ENCODE measurements around the gene ZDHHC14. TPM values are rescaled to one million over a fixed set of nuclear protein-coding genes. Genes with fewer than 3 reads are reported as not detected.

Gene ZDHHC14
- total and polyA plus RNA-seq, 7 donors = 2.4 to 12.6 (median 9.6) TPM

GRCh38 chr6:157620944-157621343 is 240.0 kb downstream of the ZDHHC14 start:
- no peaks in the 10 kb centered on the region for H3K9me3 ChIP-seq
- H3K27ac ChIP-seq = no peak overlapping the region
- H3K27me3 ChIP-seq = no peaks in the 10 kb centered on the region
- TF ChIP-seq POLR2AphosphoS5 (IDR thresholded peaks at IDR 0.05) (no peak), EP300 (IDR thresholded peaks at IDR 0.05) (no peak), POLR2A (IDR thresholded peaks at IDR 0.05) (no peak), CTCF (IDR thresholded peaks at IDR 0.05) (no peak)
- H3K4me1 ChIP-seq = no peaks in the 10 kb centered on the region
- WGBS, 2 donors = 43 to 80% methylated on average over 3 of the region's 3 CpGs
- no peak overlapping the region for H3K4me3 ChIP-seq
- intact Hi-C loops (cut with DNase I) = no loop called here
- H3K36me3 ChIP-seq = no peaks in the 10 kb centered on the region
- no peak for DNase-seq

- no peaks in the 10 kb centered on the region for H3K36me3 ChIP-seq
- no peaks in the 10 kb centered on the region for H3K9me3 ChIP-seq
- DNase-seq = no peak
- H3K4me1 ChIP-seq = no peaks in the 10 kb centered on the region
- intact Hi-C loops (cut with DNase I) = no loop called here
- no peaks in the 10 kb centered on the region for H3K27me3 ChIP-seq
- TF ChIP-seq POLR2A (IDR thresholded peaks at IDR 0.05) (no peak), EP300 (IDR thresholded peaks at IDR 0.05) (no peak), POLR2AphosphoS5 (IDR thresholded peaks at IDR 0.05) (no peak), CTCF (IDR thresholded peaks at IDR 0.05) (no peak)
- H3K4me3 ChIP-seq = no peak overlapping the region
- 75 to 87% methylated on average over 6 of the region's 6 CpGs for WGBS, 2 donors
- H3K27ac ChIP-seq = no peak overlapping the region
These were observed 240.4 kb downstream of the ZDHHC14 start for GRCh38 chr6:157621406-157621805.

- Histone ChIP-seq H3K4me3 (no peak overlapping the region), H3K27ac (no peak overlapping the region), H3K36me3 (no peaks in the 10 kb centered on the region), H3K27me3 (no peaks in the 10 kb centered on the region), H3K4me1 (no peaks in the 10 kb centered on the region), H3K9me3 (no peaks in the 10 kb centered on the region)
- 95 to 97% methylated on average over 3 of the region's 3 CpGs for WGBS, 2 donors
- intact Hi-C loops (cut with DNase I) = no loop called here
- no peak for DNase-seq
- TF ChIP-seq CTCF (IDR thresholded peaks at IDR 0.05) = no peak
- TF ChIP-seq EP300 (IDR thresholded peaks at IDR 0.05) = no peak
- TF ChIP-seq POLR2A (IDR thresholded peaks at IDR 0.05) = no peak
- TF ChIP-seq POLR2AphosphoS5 (IDR thresholded peaks at IDR 0.05) = no peak
These were observed 241.4 kb downstream of the ZDHHC14 start for GRCh38 chr6:157622427-157622826.

- no peaks in the 10 kb centered on the region for H3K4me1 ChIP-seq
- WGBS, 2 donors = 91 to 92% methylated on average over 7 of the region's 7 CpGs
- no peak for TF ChIP-seq EP300 (IDR thresholded peaks at IDR 0.05)
- no peak for TF ChIP-seq POLR2AphosphoS5 (IDR thresholded peaks at IDR 0.05)
- TF ChIP-seq CTCF (IDR thresholded peaks at IDR 0.05) = no peak
- no peak for TF ChIP-seq POLR2A (IDR thresholded peaks at IDR 0.05)
- no peak overlapping the region for H3K27ac ChIP-seq
- intact Hi-C loops (cut with DNase I) = no loop called here
- no peaks in the 10 kb centered on the region for H3K9me3 ChIP-seq
- H3K36me3 ChIP-seq = no peaks in the 10 kb centered on the region
- H3K4me3 ChIP-seq = no peak overlapping the region
- H3K27me3 ChIP-seq = no peaks in the 10 kb centered on the region
- no peak for DNase-seq
These were observed 244.1 kb downstream of the ZDHHC14 start for GRCh38 chr6:157625111-157625510.

GRCh38 chr6:157625764-157626163 is 244.8 kb downstream of the ZDHHC14 start:
- intact Hi-C loops (cut with DNase I) = no loop called here
- Histone ChIP-seq H3K9me3 (no peaks in the 10 kb centered on the region), H3K36me3 (no peaks in the 10 kb centered on the region), H3K4me1 (no peaks in the 10 kb centered on the region), H3K27ac (no peak overlapping the region), H3K27me3 (no peaks in the 10 kb centered on the region), H3K4me3 (no peak overlapping the region)
- TF ChIP-seq EP300 (IDR thresholded peaks at IDR 0.05) = no peak
- TF ChIP-seq POLR2AphosphoS5 (IDR thresholded peaks at IDR 0.05) = no peak
- TF ChIP-seq CTCF (IDR thresholded peaks at IDR 0.05) = no peak
- TF ChIP-seq POLR2A (IDR thresholded peaks at IDR 0.05) = no peak
- 85 to 92% methylated on average over 10 of the region's 10 CpGs for WGBS, 2 donors
- no peak for DNase-seq
